ENCODE measurements around the gene SYNPO2L.
"Not testable (repeated sequence)": the region's sequence is repeated elsewhere in the genome, so short reads cannot be mapped to it uniquely, and the experiment has no call there.

- TF ChIP-seq CTCF, POLR2A (IDR thresholded peaks at IDR 0.05): not testable (repeated sequence)
Measured at GRCh38 chr10:73690755-73691154, 34.9 kb upstream of the SYNPO2L start.
